OCI-LY3 (cell line): ENCODE measurements around the gene SLC16A5.

Experiments
- H2AFZ ChIP-seq: fragments of 200-600, 300-600 bp; shearing (Covaris generic); 2 replicates; pipeline ENCODE4 v1.6.0; 2014; ENCODE audit warnings: antibody characterized with exemption, low read depth, low read length
- H3K27ac ChIP-seq: fragments of 200-600, 300-600 bp; sonication (generic); 2 replicates; pipeline ENCODE4 v1.5.1; 2014; ENCODE audit warnings: mild to moderate bottlenecking, low read length, moderate library complexity, mixed read lengths
- H3K27me3 ChIP-seq: fragments of 200-600, 300-600 bp; sonication (generic); 2 replicates; pipeline ENCODE4 v1.6.1; 2014; ENCODE audit warnings: low read depth, low read length, mixed read lengths
- H3K36me3 ChIP-seq: fragments of 200-600, 300-600 bp; sonication (generic); replicated peaks from 2 replicates; pipeline ENCODE3; 2014; ENCODE audit warnings: low read depth, low read length, mixed read lengths
- H3K4me1 ChIP-seq: fragments of 300-600, 200-600 bp; sonication (generic); 2 replicates; pipeline ENCODE4 v1.6.1; 2014; ENCODE audit warnings: low read length, mixed read lengths
- H3K4me2 ChIP-seq: fragments of 200-600, 300-600 bp; sonication (generic); 2 replicates; pipeline ENCODE4 v1.6.1; 2014; ENCODE audit warnings: low read length, mixed read lengths
- H3K4me3 ChIP-seq: fragments of 300-600, 200-600 bp; sonication (generic); 2 replicates; pipeline ENCODE4 v1.5.1; 2014; ENCODE audit warnings: antibody characterized with exemption, mild to moderate bottlenecking, low read length, moderate library complexity
- H3K79me2 ChIP-seq: fragments of 300-600, 200-600 bp; shearing (Covaris generic); 2 replicates; pipeline ENCODE4 v1.6.1; 2014; ENCODE audit warnings: mild to moderate bottlenecking, low read length, mixed read lengths
- H3K9ac ChIP-seq: fragments of 300-600, 200-600 bp; shearing (Covaris generic); 2 replicates; pipeline ENCODE4 v1.6.0; 2014; ENCODE audit warnings: mild to moderate bottlenecking, low read length, moderate library complexity
- H3K9me3 ChIP-seq: fragments of 200-600, 300-600 bp; shearing (Covaris generic); 2 replicates; pipeline ENCODE4 v1.6.1; 2014; ENCODE audit warnings: low read length, mixed read lengths; ENCODE audit not compliant: insufficient read depth
- H4K20me1 ChIP-seq: fragments of 200-600, 300-600 bp; sonication (generic); 2 replicates; pipeline ENCODE4 v1.6.1; 2016; ENCODE audit warnings: low read length, mixed read lengths; ENCODE audit not compliant: insufficient read depth
- CTCF ChIP-seq: fragments of 200-600, 300-600 bp; sonication (generic); IDR thresholded peaks from 2 replicates; pipeline ENCODE4 v1.5.1; 2014; ENCODE audit warnings: antibody characterized with exemption, low read length, low read depth
- EZH2phosphoT487 ChIP-seq: fragments of 200-600 bp; shearing (Covaris generic); IDR thresholded peaks from 2 replicates; pipeline ENCODE4 v1.6.1; 2018; ENCODE audit warnings: antibody characterized with exemption, mixed run types, low read depth

SLC16A5 gene

GRCh38 chr17:75064867-75065561 lies 22.7 kb upstream of the SLC16A5 start:
- peaks cover 8% of the 10 kb centered on the region for H3K36me3 ChIP-seq

GRCh38 chr17:75065562-75066151 lies 22.1 kb upstream of the SLC16A5 start:
- no peak overlapping the region for H3K9ac ChIP-seq
- H4K20me1 ChIP-seq = no peaks in the 10 kb centered on the region
- H3K36me3 ChIP-seq = peaks cover 8% of the 10 kb centered on the region
- H3K4me3 ChIP-seq = no peak overlapping the region
- TF ChIP-seq CTCF (no peak), EZH2phosphoT487 (no peak)
- H3K4me1 ChIP-seq = no peaks in the 10 kb centered on the region
- no peaks in the 10 kb centered on the region for H3K9me3 ChIP-seq
- no peak overlapping the region for H2AFZ ChIP-seq
- no peak overlapping the region for H3K4me2 ChIP-seq
- H3K27ac ChIP-seq = no peak overlapping the region
- no peaks in the 10 kb centered on the region for H3K79me2 ChIP-seq
- no peaks in the 10 kb centered on the region for H3K27me3 ChIP-seq

More at GRCh38 chr17:75064867-75065561, 22.7 kb upstream of the SLC16A5 start:
- Histone ChIP-seq H3K4me3 (no peak overlapping the region), H3K9me3 (no peaks in the 10 kb centered on the region), H2AFZ (no peak overlapping the region), H3K27me3 (no peaks in the 10 kb centered on the region), H4K20me1 (no peaks in the 10 kb centered on the region), H3K4me1 (no peaks in the 10 kb centered on the region), H3K9ac (no peak overlapping the region), H3K4me2 (no peak overlapping the region), H3K27ac (no peak overlapping the region), H3K79me2 (no peaks in the 10 kb centered on the region)
- TF ChIP-seq EZH2phosphoT487 (no peak), CTCF (no peak)

GRCh38 chr17:75067856-75068255 lies 19.9 kb upstream of the SLC16A5 start:
- Histone ChIP-seq H3K4me1 (no peaks in the 10 kb centered on the region), H3K36me3 (peaks cover 5% of the 10 kb centered on the region), H3K4me2 (no peak overlapping the region), H2AFZ (no peak overlapping the region), H3K27ac (no peak overlapping the region), H3K9ac (no peak overlapping the region), H3K79me2 (no peaks in the 10 kb centered on the region), H4K20me1 (no peaks in the 10 kb centered on the region), H3K27me3 (no peaks in the 10 kb centered on the region), H3K9me3 (no peaks in the 10 kb centered on the region), H3K4me3 (no peak overlapping the region)
- TF ChIP-seq CTCF = no peak
- TF ChIP-seq EZH2phosphoT487 = no peak

- H3K79me2 ChIP-seq = no peaks in the 10 kb centered on the region
- no peak overlapping the region for H3K9ac ChIP-seq
- TF ChIP-seq EZH2phosphoT487 = no peak
- TF ChIP-seq CTCF = no peak
- no peaks in the 10 kb centered on the region for H3K9me3 ChIP-seq
- no peaks in the 10 kb centered on the region for H3K4me1 ChIP-seq
- no peak overlapping the region for H2AFZ ChIP-seq
- no peak overlapping the region for H3K27ac ChIP-seq
- H3K4me2 ChIP-seq = no peak overlapping the region
- H3K4me3 ChIP-seq = no peak overlapping the region
- no peaks in the 10 kb centered on the region for H3K27me3 ChIP-seq
- H3K36me3 ChIP-seq = no peaks in the 10 kb centered on the region
- no peaks in the 10 kb centered on the region for H4K20me1 ChIP-seq
Measured at GRCh38 chr17:75068750-75069149, 19.0 kb upstream of the SLC16A5 start.
